HepG2 (cell line): ENCODE data around the gene ACTA2. TPM values are rescaled to one million over a fixed set of nuclear protein-coding genes. Genes with fewer than 3 reads are reported as not detected.

ENCODE experiments used
- ATF2 ChIP-seq: sonication (generic); formaldehyde crosslinking; IDR thresholded peaks from 2 replicates; pipeline ENCODE4 v1.4.0; 2020; ENCODE audit warnings: missing genetic modification reagents
- HNF4A ChIP-seq: sonication (generic); formaldehyde crosslinking; IDR thresholded peaks from 2 replicates; pipeline ENCODE4 v1.4.0; 2020; ENCODE audit warnings: missing genetic modification reagents
- HOMEZ ChIP-seq: IDR thresholded peaks from 2 replicates; pipeline ENCODE4 v1.6.1; 2016; ENCODE audit warnings: low read depth
- RFXAP ChIP-seq: sonication (generic); formaldehyde crosslinking; IDR thresholded peaks from 2 replicates; pipeline ENCODE4 v1.4.0; 2020; ENCODE audit warnings: missing genetic modification reagents, borderline replicate concordance
- SUZ12 ChIP-seq: fragments of 150-350 bp; IDR thresholded peaks from 2 replicates; pipeline ENCODE4 v1.6.1; 2014; ENCODE audit warnings: low read depth, low read length
- ZBTB33 ChIP-seq: sonication (generic); formaldehyde crosslinking; IDR thresholded peaks from 2 replicates; pipeline ENCODE4 v1.4.0; 2020; ENCODE audit warnings: missing genetic modification reagents
- ZNF407 ChIP-seq: sonication (generic); formaldehyde crosslinking; IDR thresholded peaks from one replicate; pipeline ENCODE4 v1.5.1; 2020; ENCODE audit warnings: mild to moderate bottlenecking, missing genetic modification reagents; ENCODE audit errors: not compliant biosample characterization
- ZNF83 ChIP-seq: sonication (generic); formaldehyde crosslinking; IDR thresholded peaks from 2 replicates; pipeline ENCODE4 v1.4.0; 2020; ENCODE audit warnings: missing genetic modification reagents, mild to moderate bottlenecking, borderline replicate concordance
- polyA plus RNA-seq, 8 experiments: library from polyadenylated mRNA; depleted of rRNA in 3 of 8; stranded (reverse) in 7 of 8; unstranded in 1 of 8; fragments of >200 nt; fragmentation: Illumina TruSeq in 4 of 8; extraction: Trizol in 4 of 8; gene quantifications; 2 replicates each; pipeline versions ENCODE4 v1.2.1 to v1.2.3, GENCODE V29; 2011 to 2016; ENCODE audit warnings: low read depth in 4 of 8, missing spikeins in 1 of 8, mixed read lengths in 1 of 8; ENCODE audit not compliant: insufficient read depth in 1 of 8
- total RNA-seq, 5 experiments: library from RNA; depleted of rRNA; stranded (reverse); fragments of >200 nt; fragmentation: Illumina TruSeq; extraction: Trizol; gene quantifications; 2 replicates each; pipeline ENCODE4 v1.2.3, GENCODE V29; 2016; ENCODE audit warnings: low read depth in 1 of 5
- TF ChIP-seq, protein P1 (sequence below): sonication (generic); formaldehyde crosslinking; IDR thresholded peaks from 2 replicates; pipeline ENCODE4 v1.4.0; 2020; ENCODE audit warnings: missing genetic modification reagents; ENCODE audit errors: not compliant biosample characterization

ACTA2 gene
- total and polyA plus RNA-seq, 2 of the 13 experiments (the other 11 are each of a cell fraction or from before 2014, with no cell fraction given) = 21.8 to 59.9 TPM

- TF ChIP-seq, protein P1, sequence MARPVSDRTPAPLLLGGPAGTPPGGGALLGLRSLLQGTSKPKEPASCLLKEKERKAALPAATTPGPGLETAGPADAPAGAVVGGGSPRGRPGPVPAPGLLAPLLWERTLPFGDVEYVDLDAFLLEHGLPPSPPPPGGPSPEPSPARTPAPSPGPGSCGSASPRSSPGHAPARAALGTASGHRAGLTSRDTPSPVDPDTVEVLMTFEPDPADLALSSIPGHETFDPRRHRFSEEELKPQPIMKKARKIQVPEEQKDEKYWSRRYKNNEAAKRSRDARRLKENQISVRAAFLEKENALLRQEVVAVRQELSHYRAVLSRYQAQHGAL = no peak
- TF ChIP-seq ZBTB33 (CRISPR knock-in tag) (no peak), SUZ12 (no peak), ATF2 (CRISPR knock-in tag) (0 out of 2 replicates have a peak, but pooled peaks have one; percentile 14), ZNF407 (CRISPR knock-in tag) (no peak), RFXAP (CRISPR knock-in tag) (no peak), HNF4A (CRISPR knock-in tag) (no peak), HOMEZ (CRISPR knock-in tag) (no peak), ZNF83 (no peak)
These were observed 38.0 kb upstream of the ACTA2 start, which contains the start of gene FAS (continued) for GRCh38 chr10:88990384-88991160.
